GM12878 (cell line): ENCODE data around the gene STK39. TPM values are rescaled to one million over a fixed set of nuclear protein-coding genes. Genes with fewer than 3 reads are reported as not detected.

Source experiments
- ATAC-seq: fragments of 200-7000 bp; cut with Tn5 transposase; 3 replicates; pipeline ENCODE4 v1.9.1; 2020; ENCODE audit warnings: mild to moderate bottlenecking, moderate library complexity
- BruUV-seq: library from RNA; stranded (reverse); fragments of 400-500 nt; replicated peaks from 2 replicates; lab custom pipeline; 2021; lab: Mats Ljungman, UMichigan
- CTCF ChIA-PET: fragments of 300-600 bp; sonication (Branson Sonifier 250); formaldehyde crosslinking; extraction: SDS; loops from one replicate; lab custom pipeline; 2021; ENCODE audit warnings: inconsistent platforms; lab: Yijun Ruan, JAX
- POLR2A ChIA-PET: fragments of 350-600 bp; formaldehyde crosslinking; extraction: SDS; loops from one replicate; lab custom pipeline; 2021; ENCODE audit warnings: inconsistent platforms; lab: Charles Lee
- RAD21 ChIA-PET: fragments of 300-600 bp; sonication (Branson Sonifier 250); formaldehyde crosslinking; loops from one replicate; lab custom pipeline; 2023; ENCODE audit warnings: antibody characterized with exemption; ENCODE audit not compliant: unreplicated experiment; lab: Charles Lee
- SMC1A ChIA-PET: fragments of 300-600 bp; sonication (Branson Sonifier 250); formaldehyde crosslinking; loops from one replicate; lab custom pipeline; 2023; ENCODE audit not compliant: unreplicated experiment, uncharacterized antibody; lab: Charles Lee
- DNase-seq: peaks from one replicate; pipeline ENCODE4 v3.0.0-alpha.2; 2011; ENCODE audit warnings: low read depth, low spot score
- FAIRE-seq: peaks from 3 replicates; lab custom pipeline; 2011; peaks lifted over from hg19 to GRCh38; lab: Jason Lieb, UNC
- H2AFZ ChIP-seq: 2 replicates; pipeline ENCODE4 v1.6.0; 2011; ENCODE audit warnings: low read depth, low read length, control low read depth; ENCODE audit not compliant: control insufficient read depth
- H3K27ac ChIP-seq: 2 replicates; pipeline ENCODE4 v1.5.1; 2011; ENCODE audit warnings: control low read depth; ENCODE audit not compliant: control insufficient read depth, insufficient read depth
- H3K27me3 ChIP-seq, 2 experiments: replicated peaks in 1 of 2; 2 replicates each; pipeline versions ENCODE4 v1.6.0 to v1.6.1; 2011; ENCODE audit warnings: low read length in 1 of 2; ENCODE audit not compliant: control insufficient read depth in 2 of 2, insufficient read depth in 2 of 2
- H3K36me3 ChIP-seq, 2 experiments: 2 replicates each; pipeline ENCODE4 v1.5.1; 2011; ENCODE audit warnings: low read length in 1 of 2; ENCODE audit not compliant: control insufficient read depth in 2 of 2, insufficient read depth in 2 of 2
- H3K4me1 ChIP-seq: 2 replicates; pipeline ENCODE4 v1.6.1; 2011; ENCODE audit warnings: mild to moderate bottlenecking, low read length, moderate library complexity, mixed read lengths; ENCODE audit not compliant: control insufficient read depth, insufficient read depth
- H3K4me2 ChIP-seq: 2 replicates; pipeline ENCODE4 v1.6.0; 2011; ENCODE audit warnings: control low read depth; ENCODE audit not compliant: control insufficient read depth, insufficient read depth
- H3K4me3 ChIP-seq: fragments of 200-600 bp; sonication (generic); 2 replicates; pipeline ENCODE4 v1.5.1; 2016
- H3K79me2 ChIP-seq: 2 replicates; pipeline ENCODE4 v1.6.0; 2011; ENCODE audit warnings: low read length; ENCODE audit not compliant: control insufficient read depth, insufficient read depth
- H3K9ac ChIP-seq: 2 replicates; pipeline ENCODE4 v1.8.0; 2011; ENCODE audit warnings: low read length, control low read depth, mixed read lengths; ENCODE audit not compliant: control insufficient read depth, insufficient read depth
- H3K9me3 ChIP-seq: replicated peaks from 3 replicates; pipeline ENCODE4 v1.5.1; 2011; ENCODE audit warnings: mild to moderate bottlenecking, low read length; ENCODE audit not compliant: control insufficient read depth, insufficient read depth
- H4K20me1 ChIP-seq: 2 replicates; pipeline ENCODE4 v1.6.0; 2011; ENCODE audit not compliant: control insufficient read depth, insufficient read depth
- BACH1 ChIP-seq: fragments of 450-650 bp; IDR thresholded peaks from 2 replicates; pipeline ENCODE4 v1.6.1; 2017; ENCODE audit warnings: mild to moderate bottlenecking, borderline replicate concordance
- CBFB ChIP-seq: IDR thresholded peaks from 2 replicates; pipeline ENCODE4 v1.6.1; 2016; ENCODE audit warnings: antibody characterized with exemption, low read depth
- HDAC2 ChIP-seq: fragments of 200-600 bp; sonication (generic); IDR thresholded peaks from 2 replicates; pipeline ENCODE4 v1.6.1; 2017
- MYB ChIP-seq: fragments of 150-350 bp; IDR thresholded peaks from 2 replicates; pipeline ENCODE4 v1.6.1; 2014; ENCODE audit warnings: mild to moderate bottlenecking, low read depth, low read length, borderline replicate concordance
- NFYA ChIP-seq: IDR thresholded peaks from 2 replicates; pipeline ENCODE4 v1.6.1; 2011; ENCODE audit warnings: low read depth, mild to moderate bottlenecking, low read length, improper control_type of control experiment, borderline replicate concordance
- POLR2A ChIP-seq: IDR thresholded peaks from 2 replicates; pipeline ENCODE4 v1.6.1; 2011; ENCODE audit warnings: low read depth, mild to moderate bottlenecking, low read length
- REST ChIP-seq: IDR thresholded peaks from 2 replicates; pipeline ENCODE4 v1.6.1; 2012; ENCODE audit warnings: mild to moderate bottlenecking, low read depth, low read length
- SMAD1 ChIP-seq: fragments of 450-650 bp; IDR thresholded peaks from 2 replicates; pipeline ENCODE4 v1.6.1; 2018; ENCODE audit warnings: mild to moderate bottlenecking, low read depth; ENCODE audit not compliant: partially characterized antibody
- SP1 ChIP-seq: IDR thresholded peaks from one replicate; pipeline ENCODE4 v1.6.1; 2011; ENCODE audit warnings: low read depth, low read length
- SPI1 ChIP-seq: IDR thresholded peaks from 2 replicates; pipeline ENCODE4 v1.6.1; 2011; ENCODE audit warnings: low read depth, mild to moderate bottlenecking, low read length, moderate library complexity, borderline replicate concordance; ENCODE audit not compliant: insufficient read depth
- SRF ChIP-seq, 2 experiments: IDR thresholded peaks; 2 replicates each; pipeline ENCODE4 v1.6.1; 2011; ENCODE audit warnings: low read depth in 2 of 2, low read length in 2 of 2, mild to moderate bottlenecking in 1 of 2, moderate library complexity in 1 of 2
- USF2 ChIP-seq: IDR thresholded peaks from 2 replicates; pipeline ENCODE4 v1.6.1; 2011; ENCODE audit warnings: low read depth, low read length, improper control_type of control experiment, borderline replicate concordance
- WGBS: methylation state at CpG from one replicate; pipeline ENCODE4 v1.1.6; 2016; ENCODE audit warnings: low lambda C conversion rate; ENCODE audit not compliant: insufficient replicate concordance, insufficient coverage; ENCODE audit errors: missing lambda C conversion rate; 5-methylcytosine and 5-hydroxymethylcytosine counted together
- in situ Hi-C: fragments of 300-500 bp; cut with MboI; formaldehyde crosslinking; loops from 9 replicates; pipeline ENCODE4 v1.14.3; 2018; ENCODE audit warnings: mixed read lengths
- intact Hi-C: fragments of 100-400 bp; cut with micrococcal nuclease; formaldehyde crosslinking; loops from one replicate; pipeline ENCODE4 v1.14.2; 2022; ENCODE audit not compliant: unreplicated experiment
- polyA plus RNA-seq, 11 experiments: library from polyadenylated mRNA; depleted of rRNA in 4 of 11; unstranded in 6 of 11; stranded (reverse) in 5 of 11; fragments of >200 nt; fragmentation: Nextera tagmentation in 4 of 11; fragmentation: Illumina TruSeq in 1 of 11; extraction: Ambion mirVana in 4 of 11; extraction: Trizol in 1 of 11; gene quantifications; 1 replicate in 1 of 11; 2 replicates in 10 of 11; pipeline versions ENCODE4 v1.2.1 to v1.2.3, GENCODE V29; 2011 to 2016; ENCODE audit warnings: inconsistent platforms in 2 of 11, missing spikeins in 2 of 11, low read depth in 1 of 11
- total RNA-seq, 4 experiments: library from RNA; depleted of rRNA in 3 of 4; stranded (reverse); fragments of >200 nt in 3 of 4; fragmentation: Illumina TruSeq in 1 of 4; extraction: Trizol in 1 of 4; gene quantifications; 2 replicates each; pipeline versions ENCODE4 v1.2.1 to v1.2.3, GENCODE V29; 2013 to 2021

STK39 gene
- total and polyA plus RNA-seq, 10 of the 15 experiments (the other 5 are each of a cell fraction or from before 2014, with no cell fraction given), result 0.03 to 0.21 (median 0.07) TPM; not detected in 5

GRCh38 chr2:167990062-167990461, 257.3 kb downstream of the STK39 start:
- DNase-seq, result no peak
- BruUV-seq, result no TSS peak
- Histone ChIP-seq H3K36me3 (no peaks in the 10 kb centered on the region), H3K4me2 (no peak overlapping the region), H4K20me1 (no peaks in the 10 kb centered on the region), H3K4me3 (no peak overlapping the region), H3K27ac (no peak overlapping the region), H3K79me2 (no peaks in the 10 kb centered on the region), H3K27me3 (no peaks in the 10 kb centered on the region), H3K4me1 (no peaks in the 10 kb centered on the region), H3K9me3 (no peaks in the 10 kb centered on the region), H3K9ac (no peak overlapping the region), H2AFZ (no peak overlapping the region)
- ChIA-PET SMC1A (interaction anchor here (1.2 kb wide), 1 partner anchor 17 kb away, joined by 4 read pairs; no protein-coding TSS in a partner anchor), RAD21 (no interaction called here), CTCF (no interaction called here), POLR2A (no interaction called here)
- no peak for ATAC-seq
- 25% methylated on average over 4 of the region's 4 CpGs for WGBS
- no peak for FAIRE-seq
- in situ Hi-C loops (no loop called here), intact Hi-C loops (no loop called here)
- TF ChIP-seq HDAC2 (no peak), SPI1 (no peak), SMAD1 (no peak), USF2 (no peak), SP1 (no peak), SRF (IDR thresholded peaks at IDR 0.05; ENCODE audit: low read depth in 2 of 2, low read length in 2 of 2) (no peak), REST (no peak), MYB (no peak), BACH1 (no peak), NFYA (no peak), CBFB (no peak), POLR2A (no peak)
